GM18861 (cell line): ENCODE data around the gene LYZL4.
A peak's percentile ranks its signal among the peaks of the same experiment; 100 is the strongest.

Experiments
- ATAC-seq: cut with Tn5 transposase; IDR thresholded peaks from one replicate; pipeline ENCODE4 v1.9.1; 2021; ENCODE audit not compliant: unreplicated experiment

LYZL4 gene, protein sequence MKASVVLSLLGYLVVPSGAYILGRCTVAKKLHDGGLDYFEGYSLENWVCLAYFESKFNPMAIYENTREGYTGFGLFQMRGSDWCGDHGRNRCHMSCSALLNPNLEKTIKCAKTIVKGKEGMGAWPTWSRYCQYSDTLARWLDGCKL

DNA sequence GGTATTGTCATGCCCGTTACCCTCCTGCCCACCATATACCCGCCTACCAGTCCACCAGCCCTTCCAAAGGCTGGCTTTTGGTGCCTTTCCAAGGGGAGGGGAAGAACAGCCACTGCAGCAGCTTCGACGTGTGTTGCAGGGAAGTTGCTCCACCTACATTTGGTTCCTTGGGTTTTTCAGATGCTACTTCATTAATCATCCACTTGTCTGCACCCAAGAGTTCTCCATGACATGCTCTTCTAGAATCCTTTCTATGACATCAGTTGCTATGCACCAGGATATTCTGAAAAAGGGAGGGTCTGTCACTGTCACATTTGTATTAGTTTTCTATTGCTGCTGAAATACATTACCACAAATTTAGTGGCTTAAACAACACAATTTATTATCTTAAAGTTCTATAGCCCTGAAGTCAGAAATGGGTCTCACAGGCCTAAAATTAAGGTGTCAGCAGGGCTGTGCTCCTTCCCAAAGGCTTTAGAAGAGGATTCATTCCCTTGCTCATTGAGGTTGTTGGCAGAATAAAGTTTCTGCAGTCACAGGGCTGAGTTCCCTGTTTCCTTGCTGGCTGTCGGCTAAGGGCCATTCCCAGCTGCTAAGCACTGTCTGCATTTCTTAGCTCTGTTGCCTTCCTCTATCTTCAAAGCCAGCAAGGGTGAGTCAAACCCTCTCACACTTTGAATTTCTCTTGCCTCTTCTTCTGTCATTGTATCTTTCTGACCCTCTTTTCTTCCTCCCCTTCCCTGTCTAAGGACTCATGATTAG, at the start of gene LYZL4:
TSS of gene LYZL4 (minus strand) at position 241 of the 762 bp plus-strand sequence. CDS start 3,359 bp downstream, outside the sequence.
- no peak for ATAC-seq

DNA sequence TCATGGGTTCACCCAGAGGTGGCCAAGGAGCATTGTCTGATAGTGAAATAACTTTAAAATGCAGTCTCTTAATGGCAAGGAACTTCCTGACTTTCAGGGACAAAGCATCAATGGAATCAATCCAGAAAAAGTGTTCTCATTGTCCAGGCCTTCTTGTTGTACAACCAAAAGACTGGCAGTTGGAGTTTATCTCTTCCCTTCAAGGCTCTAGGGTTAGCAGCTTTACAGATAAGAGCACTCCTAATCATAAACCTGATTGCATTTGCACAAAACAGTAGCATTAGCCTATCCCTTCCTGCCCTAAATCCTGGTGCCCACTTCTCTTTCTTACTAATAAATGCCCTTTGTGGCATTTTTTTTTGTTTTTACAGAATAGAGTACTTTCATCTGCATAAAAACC, 48.7 kb upstream of the LYZL4 start:
- ATAC-seq = no peak

DNA sequence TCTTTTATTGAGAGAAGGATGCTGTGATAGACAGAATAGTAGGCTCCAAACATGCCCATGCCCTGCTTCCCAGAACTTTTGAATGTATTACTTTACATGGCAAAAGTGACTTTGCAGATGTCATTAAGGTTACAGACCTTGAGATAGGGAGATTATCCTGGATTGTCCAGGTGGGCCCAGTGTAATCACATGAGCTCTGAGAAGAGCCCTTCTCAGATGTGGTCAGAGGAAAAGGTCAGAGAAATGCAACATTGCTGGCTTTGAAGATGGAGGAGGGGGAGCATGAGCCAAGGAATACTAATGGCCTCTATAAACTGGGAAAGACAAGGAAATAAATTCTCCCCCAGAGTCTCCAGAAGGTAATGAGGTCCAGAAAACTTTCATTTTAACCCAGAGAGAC, 45.8 kb upstream of the LYZL4 start:
- ATAC-seq = no peak

DNA sequence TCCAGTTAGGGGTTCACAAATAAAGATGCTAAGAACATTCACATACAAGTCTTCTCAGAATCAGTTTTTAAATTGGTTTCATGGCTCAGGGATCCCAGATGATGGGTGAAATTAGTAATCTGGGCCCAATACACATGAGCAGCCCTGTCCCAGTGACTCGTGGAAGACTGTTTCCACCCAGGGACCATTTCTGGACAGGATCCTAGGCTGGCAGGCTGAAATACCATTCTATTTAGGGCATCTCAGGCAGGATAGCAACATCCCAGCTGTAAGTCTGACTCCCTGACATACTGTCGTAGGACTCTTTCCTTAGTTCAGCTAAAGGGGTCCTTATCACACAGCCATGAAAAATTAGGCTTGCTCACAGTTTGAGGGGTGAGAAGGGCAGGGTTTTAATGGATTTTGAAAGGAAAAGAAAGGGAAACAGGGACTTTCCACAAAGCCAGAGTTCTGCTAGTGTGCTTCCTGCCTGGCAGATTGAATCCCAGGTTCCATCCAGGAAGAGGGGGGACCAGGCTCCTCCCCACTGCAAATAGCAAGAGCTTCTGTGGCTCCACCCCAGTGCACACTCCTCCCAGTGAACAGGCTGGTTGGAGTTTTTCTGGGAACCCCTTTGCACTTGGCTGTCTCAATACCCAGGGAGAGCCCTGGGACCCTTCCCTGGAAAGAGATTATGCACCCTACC, 41.3 kb upstream of the LYZL4 start:
- no peak for ATAC-seq

DNA sequence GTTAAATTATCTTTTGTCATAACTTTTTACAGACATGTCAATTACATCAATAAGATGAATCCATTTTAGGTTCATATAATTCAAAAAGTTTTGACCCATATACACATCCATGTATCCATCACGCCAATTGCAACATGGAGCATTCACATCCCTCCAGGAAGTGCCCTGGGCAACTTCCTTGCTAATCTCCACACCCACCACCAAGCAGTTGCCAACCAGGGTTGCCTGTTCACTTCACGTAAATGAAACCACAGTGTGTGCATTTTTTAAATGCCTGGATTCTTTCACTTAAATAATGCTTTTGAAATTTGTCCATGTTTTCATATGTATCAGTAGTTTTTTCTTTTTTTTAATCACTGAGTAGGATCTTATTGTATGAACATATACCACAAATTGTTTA, 40.7 kb upstream of the LYZL4 start:
- no peak for ATAC-seq

DNA sequence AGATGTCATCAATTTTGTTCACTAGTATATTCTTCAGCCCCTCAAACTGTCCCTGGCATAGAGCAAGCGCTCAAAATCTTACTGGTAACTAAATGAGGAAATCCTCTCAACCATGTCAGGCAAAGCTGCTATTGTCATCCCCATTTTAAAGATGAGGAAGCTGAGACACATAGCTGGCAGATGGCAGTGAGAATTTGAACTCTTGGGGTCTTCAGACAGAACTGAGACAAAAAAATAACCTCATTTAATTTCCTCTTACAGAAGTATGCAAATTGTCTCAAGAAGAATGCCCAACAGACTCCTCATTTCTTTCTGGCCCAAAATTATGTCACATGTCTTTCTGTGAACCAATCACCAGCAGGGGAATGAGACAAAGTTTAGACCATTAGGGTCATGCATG, 40.2 kb upstream of the LYZL4 start:
- ATAC-seq = no peak

DNA sequence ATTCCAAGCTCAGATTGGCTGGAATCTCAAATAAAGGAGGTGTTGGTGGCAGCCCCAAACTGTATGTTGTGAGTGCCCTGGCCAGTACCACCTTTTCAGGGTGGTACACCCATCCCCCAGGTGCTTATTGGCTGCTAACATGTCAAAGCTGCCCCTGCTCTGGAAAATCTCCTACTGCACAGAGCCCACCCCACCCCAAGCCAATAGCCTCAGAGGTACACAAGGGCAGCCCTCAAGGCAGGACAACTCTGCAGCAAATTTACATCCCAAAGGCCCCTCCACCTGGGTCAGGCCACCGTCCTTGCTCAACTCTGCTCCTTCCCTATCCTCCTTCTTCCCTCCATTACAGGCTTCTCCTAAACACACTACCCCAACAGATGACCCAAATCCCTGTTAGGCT, 37.1 kb upstream of the LYZL4 start:
- ATAC-seq = no peak

DNA sequence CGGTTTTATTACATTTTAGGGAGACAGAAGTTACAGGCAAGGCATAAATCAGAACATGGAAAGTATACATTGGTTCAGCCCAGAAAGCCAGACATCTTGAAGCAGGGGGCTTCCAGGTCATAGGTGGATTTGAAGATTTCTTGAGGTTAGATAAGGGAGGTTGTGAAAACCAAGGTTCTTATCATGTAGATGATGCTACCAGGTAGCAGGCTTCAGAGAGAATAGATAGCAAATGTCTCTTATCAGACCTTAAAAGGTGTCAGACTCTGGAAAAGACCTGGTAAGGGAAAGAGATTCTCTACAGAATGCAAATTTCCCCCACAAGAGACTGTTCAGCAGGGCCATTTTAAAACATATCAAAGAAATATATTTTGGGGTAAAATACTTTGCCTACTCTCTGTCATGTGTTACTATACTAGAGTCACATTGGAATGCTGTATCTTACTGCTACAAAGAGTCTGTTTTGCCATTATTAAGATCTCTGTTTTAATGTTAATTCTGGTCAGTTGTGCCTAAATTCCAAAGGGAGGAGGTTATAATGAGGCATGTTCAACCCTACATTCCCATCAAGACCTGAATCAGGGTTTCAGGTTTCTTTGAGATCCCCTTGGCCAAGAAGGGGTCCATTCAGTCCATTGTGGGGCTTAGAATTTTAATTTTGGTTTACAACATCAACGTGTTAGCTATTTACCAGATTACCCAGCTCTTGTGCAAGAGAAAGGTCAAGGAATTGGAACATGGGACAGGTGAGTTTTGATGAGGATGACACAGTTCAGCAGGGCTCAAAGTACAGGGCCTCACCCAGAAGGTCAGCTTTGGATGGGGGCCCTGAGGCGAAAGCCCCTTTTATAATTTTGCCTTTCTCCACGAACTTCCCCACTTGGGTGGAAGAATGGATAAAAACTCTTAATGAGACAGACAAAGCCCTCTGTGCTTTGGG, 36.0 kb upstream of the LYZL4 start:
- no peak for ATAC-seq

DNA sequence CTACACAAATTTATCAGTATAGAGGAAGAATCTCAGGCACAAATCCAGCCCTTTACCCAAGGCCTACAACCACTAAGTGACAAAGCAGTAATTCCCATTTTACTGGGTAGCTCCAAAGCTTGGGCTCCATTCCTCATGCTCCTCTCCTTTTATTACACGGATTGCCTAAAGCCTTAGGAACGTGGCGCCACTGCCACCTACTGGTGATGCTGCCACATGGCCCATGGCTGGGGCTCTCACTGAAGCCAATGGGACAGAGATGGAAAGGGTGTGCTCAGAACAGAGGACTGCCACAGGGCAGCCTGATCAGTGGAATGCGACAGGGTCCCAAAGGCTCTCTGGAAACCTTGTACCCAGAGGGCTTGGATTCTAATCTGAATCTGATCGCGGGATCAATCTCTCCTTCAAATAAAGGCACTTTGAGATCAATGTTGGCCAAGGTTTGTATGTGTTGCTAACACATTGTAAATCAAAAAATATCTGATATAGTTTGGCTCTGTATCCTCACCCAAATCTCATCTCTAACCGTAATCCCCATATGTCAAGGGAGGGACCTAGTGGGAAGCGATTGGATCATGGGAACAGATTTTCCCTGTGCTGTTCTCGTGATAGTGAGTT, 33.5 kb upstream of the LYZL4 start:
- peak; percentile 62 for ATAC-seq

DNA sequence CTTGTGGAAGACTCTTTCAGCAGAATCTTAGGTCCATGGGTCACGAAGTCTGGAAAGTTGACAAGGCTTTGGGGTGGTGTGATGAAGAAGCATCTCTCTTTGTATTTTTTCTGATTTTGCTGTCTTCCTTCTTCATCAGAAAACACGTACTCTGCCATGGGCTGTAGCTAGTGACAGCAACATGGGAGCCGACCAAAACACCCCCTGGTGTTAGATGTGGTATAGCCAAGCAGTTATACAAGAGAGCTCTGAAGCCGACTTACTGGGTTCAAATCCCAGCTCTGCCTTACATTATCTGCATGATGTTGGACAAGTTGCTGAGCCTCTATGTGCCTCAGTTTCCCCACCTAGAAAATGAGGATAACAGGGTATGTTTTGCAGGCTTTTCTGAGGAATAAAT, 32.9 kb upstream of the LYZL4 start:
- ATAC-seq = no peak

DNA sequence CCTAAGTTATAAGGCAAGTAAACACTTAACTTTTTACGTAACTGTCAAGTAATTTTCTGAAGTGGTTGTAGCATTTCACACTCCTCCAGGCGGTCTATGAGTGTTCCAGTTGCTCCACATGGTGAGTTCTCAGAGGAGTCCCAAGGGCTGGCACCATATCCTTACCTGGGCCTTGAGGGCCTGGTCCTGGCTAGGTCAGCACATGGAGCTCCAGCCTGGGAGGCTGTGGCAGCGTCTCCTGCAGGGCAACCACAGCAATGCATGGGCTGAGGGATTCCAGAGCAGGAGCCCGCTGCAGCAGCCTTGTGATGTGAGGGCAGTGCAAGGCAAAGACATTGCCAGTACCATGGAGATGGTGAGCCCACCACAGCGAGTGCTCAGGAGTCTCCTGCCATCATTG, 32.2 kb upstream of the LYZL4 start:
- ATAC-seq = no peak

DNA sequence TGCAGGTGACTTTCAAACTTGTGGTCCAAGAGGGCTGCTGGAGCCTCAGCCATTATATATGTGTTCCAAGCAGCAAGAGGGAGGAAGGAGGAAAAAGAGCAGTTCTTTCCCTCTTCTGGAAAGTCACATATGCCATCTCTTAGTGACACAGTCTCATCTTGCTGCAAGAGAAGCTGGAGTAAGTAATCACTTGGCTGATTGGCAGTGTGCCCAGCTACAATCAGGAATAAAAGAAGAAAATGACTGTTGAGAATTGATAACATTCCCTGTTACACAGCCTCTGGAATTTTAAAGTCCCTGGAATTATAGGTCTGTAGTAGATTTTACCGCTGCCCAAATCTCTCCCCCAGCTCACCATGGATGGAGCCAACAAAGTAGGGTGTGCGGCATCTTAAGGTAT, 31.4 kb upstream of the LYZL4 start:
- ATAC-seq = no peak

DNA sequence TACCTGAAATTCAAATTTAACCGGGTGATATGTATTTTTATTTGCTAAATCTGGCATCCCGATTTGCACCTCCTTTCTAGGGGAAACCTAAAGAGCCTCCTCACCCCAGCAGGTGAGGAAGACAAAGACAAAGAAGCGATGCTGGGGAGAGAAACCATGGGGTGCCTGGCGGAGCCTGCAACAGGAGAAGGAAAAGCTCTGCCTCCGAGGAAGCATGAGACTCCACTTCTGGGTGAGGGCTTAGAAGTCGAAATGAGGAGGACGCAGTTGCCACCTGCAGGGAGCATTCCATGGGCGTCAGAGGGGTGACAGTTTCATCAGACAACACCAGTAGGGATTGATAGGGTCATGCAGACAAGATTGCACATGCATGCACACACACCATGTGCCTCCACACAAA, 30.5 kb upstream of the LYZL4 start:
- no peak for ATAC-seq

DNA sequence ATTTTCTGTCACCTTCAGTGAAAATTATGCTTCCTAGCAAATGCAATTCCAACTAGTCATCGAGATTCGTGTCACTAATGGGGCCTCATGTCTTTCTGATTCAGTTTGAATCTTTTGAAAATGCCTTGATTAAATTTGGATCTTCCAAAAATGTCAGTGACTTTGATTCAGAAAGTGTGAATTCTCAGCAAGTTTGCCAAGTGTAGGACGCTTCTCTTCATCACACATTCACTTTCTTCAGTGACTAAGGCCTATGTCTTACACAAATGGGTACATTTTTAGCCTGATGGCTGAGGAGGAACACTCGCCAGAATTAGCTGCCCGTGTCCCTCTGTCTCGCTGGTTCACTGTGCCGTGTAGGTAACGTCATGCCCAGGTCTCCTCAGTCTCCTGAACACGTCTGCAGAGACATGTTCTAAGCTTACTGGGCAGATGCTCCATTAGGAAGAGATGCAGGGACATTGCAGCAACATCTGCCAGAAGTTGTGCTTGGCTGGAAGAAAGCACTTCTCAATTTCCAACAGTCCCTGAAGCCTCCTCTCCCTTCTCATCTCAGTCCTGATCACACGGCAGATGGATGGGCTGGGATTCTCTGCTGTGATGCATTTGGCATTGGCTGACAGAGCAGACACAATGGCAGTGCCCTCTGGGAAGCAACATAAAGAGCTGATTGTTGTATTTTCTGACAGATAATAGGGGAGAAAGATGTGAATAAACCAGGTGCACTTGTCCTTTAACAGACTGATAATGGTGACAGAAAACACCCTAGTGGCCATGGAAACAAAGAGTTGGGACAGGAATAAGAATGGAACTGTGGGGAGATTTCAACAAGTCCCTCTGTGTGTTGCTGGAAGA, 29.1 kb upstream of the LYZL4 start:
- no peak for ATAC-seq

DNA sequence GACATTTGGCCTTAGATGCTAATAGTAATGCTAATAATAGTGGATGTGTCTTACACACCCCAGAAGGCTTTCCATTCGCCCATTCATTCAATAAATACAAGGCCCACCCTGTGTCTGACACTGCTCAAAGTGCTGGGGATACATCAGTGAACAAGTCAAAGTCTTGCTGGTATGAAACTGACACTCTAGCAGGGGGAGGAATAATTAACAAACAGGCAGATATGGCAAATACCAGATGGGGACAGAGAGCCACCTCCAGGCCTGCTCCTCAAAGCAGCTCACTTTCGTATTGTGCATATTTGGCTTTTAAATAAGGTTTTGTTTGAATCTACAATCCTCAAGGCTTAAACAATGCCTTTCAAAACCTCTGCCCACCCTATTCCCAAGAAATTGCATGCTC, 28.3 kb upstream of the LYZL4 start:
- no peak for ATAC-seq

DNA sequence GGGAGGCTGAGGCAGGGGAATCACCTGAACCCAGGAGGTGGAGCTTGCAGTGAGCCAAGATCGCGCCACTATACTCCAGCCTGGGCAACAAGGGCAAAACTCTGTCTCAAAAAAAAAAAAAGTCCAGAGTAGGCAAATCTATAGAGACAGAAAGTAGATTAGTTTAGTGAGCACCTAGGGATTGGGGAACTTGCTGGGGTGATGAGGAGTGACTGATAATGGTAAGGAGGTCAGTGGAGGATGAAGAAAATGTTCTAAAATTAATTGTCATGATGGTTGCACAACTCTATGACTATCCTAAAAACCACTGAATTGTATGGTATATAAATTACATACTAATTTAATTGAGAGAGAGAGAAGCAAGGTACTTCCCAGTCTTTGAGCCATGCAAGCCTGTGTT, 27.8 kb upstream of the LYZL4 start:
- no peak for ATAC-seq

DNA sequence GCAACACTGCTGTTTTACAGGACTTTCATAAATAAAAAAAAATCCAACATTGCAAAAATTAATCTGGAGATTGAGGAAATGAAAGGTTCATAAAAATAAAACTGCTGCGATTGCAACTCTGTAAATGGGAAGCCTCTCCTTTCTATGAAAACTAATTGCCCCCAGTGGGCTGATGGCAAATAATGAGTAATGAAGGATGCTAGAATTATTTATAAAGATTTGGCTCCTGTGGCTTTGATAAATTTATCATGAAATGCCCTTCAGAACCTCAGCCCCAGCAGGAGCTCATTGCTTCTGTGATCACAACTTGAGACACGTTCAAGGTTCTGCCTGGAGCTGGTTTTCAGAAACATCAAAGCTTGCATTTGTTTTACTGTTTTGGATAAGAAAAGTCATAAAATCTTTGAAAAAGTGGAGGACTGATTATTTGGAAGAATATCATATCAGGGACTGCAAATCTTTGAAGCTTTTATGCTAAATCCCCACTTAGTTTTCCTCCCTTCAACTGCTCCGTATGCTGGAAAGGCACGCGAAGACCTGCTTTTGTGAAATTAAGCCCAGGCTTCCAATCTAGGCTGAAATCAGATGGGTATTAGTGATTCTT, 24.5 kb upstream of the LYZL4 start:
- ATAC-seq = no peak

DNA sequence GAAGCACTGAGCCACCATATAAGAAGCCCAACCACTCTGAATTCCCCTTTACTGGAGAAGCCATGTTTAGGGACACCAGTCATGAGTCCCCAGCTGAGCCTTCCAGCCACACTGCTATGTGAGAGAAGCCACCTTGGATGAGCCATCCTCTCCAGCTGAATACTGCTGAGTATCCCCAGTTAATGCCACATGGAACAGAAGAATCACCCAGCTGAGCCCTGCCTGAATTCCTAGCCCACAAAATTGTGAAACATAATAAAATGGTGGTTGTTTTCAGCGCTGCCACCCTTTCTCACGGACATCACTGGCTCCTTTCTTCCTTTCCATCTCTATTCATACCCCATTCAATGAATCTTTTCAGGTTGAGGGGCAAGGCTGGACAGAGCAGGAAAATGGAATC, 22.1 kb upstream of the LYZL4 start:
- no peak for ATAC-seq

DNA sequence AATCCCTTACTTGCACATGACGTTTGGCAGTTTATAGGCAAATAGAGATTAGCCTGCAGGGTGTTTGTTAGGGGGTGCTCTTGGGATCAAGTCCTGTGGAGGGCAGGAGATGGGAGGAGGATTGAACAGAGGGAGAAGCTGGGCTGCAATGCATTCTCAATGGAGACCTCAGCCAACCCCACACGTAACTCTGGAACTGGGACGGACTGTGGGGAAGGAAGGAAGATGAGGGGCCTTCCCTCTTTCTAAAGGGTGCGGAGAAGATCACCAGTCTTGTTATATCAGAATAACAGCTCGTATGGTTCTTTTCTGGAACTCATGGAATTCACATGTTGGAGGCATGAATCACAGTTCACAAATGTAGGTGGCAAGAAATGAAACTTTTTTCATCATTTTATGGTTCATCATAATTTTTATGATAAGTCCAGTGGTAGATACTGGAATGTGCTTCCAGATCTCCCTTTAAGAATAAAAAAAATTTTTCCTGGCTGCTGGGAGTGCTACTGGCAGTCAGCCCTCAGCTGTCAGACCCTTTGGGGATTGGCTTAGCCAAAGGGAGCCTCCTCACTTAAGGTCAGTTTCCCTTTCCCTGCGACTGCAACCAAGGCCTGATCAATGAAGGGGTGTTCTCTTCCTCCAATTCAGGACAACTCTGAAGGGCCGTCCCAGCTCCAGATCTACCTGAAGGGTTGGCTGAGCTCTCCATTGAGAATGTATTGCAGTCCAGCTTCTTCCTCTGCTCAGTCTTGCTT, 20.5 kb upstream of the LYZL4 start:
- ATAC-seq = no peak
